Naive B cell (primary cell): Measurements from ENCODE around the gene B3GAT2. TPM values are rescaled to one million over a fixed set of nuclear protein-coding genes. Genes with fewer than 3 reads are reported as not detected.

ENCODE experiments used
- ATAC-seq, 2 donors: fragments of 150-1000 bp; cut with Tn5 transposase; 2 replicates each; pipeline ENCODE4 v1.10.0; 2021; ENCODE audit warnings: low read depth in 2 of 2, mild to moderate bottlenecking in 2 of 2, moderate library complexity in 2 of 2
- DNase-seq: peaks from one replicate; pipeline ENCODE4 v3.0.0; 2022
- H3K27ac Mint-ChIP-seq, 6 donors: one replicate each; pipeline ENCODE4 v1.8.0; 2020 to 2022; ENCODE audit warnings: mild to moderate bottlenecking in 6 of 6, mixed read lengths in 6 of 6, moderate library complexity in 5 of 6, inconsistent platforms in 2 of 6
- H3K27me3 Mint-ChIP-seq, 3 donors: one replicate each; pipeline ENCODE4 v1.8.0; 2021 to 2022; ENCODE audit warnings: mixed read lengths in 3 of 3, mild to moderate bottlenecking in 1 of 3
- H3K36me3 Mint-ChIP-seq, 2 donors: one replicate each; pipeline ENCODE4 v1.8.0; 2020 to 2022; ENCODE audit warnings: mixed read lengths in 2 of 2, inconsistent platforms in 1 of 2, mild to moderate bottlenecking in 1 of 2
- H3K4me1 Mint-ChIP-seq, 3 donors: one replicate each; pipeline ENCODE4 v1.8.0; 2020 to 2022; ENCODE audit warnings: mixed read lengths in 3 of 3, inconsistent platforms in 1 of 3, mild to moderate bottlenecking in 1 of 3, moderate library complexity in 1 of 3
- H3K4me3 Mint-ChIP-seq, 8 donors: one replicate each; pipeline ENCODE4 v1.8.0; 2020 to 2022; ENCODE audit warnings: mild to moderate bottlenecking in 8 of 8, mixed read lengths in 8 of 8, moderate library complexity in 8 of 8, inconsistent platforms in 2 of 8
- H3K9me3 Mint-ChIP-seq, 7 donors: one replicate each; pipeline ENCODE4 v1.8.0; 2020 to 2022; ENCODE audit warnings: mixed read lengths in 7 of 7, mild to moderate bottlenecking in 5 of 7, inconsistent platforms in 2 of 7, moderate library complexity in 1 of 7
- polyA plus RNA-seq, 6 donors: library from polyadenylated mRNA; unstranded; fragments of 300-500 nt; fragmentation: Illumina TruSeq; gene quantifications; one replicate each; pipeline ENCODE4 v1.2.3, GENCODE V29; 2021; ENCODE audit warnings: low read depth in 6 of 6

B3GAT2 gene
- polyA plus RNA-seq, 6 donors from 2014 or later: 0.07 to 0.93 (median 0.21) TPM

DNA sequence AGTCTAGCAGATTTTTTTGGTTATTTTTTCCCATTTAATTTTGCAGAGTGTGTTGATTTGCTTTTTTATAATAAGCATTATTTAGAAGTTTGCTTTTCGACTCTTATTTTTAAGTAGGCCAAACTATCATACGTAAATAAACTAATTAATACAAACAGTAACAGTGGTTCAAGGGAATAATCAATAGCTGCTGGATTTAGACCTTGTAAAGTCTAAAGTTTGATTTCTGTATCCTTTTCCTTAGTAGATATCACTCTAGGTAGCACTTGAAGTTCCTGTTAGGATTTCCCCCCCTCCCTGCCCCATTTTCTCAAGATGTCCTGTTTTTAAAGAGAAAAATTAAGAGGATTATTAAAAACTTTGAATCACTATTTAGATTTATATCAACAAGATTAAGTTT is 136.1 kb downstream of the B3GAT2 start:
- peaks cover 6 to 18% (median 10%) of the 10 kb centered on the region in 7 donors for H3K9me3 Mint-ChIP-seq
- DNase-seq: no peak
- peaks cover 11 to 17% of the 10 kb centered on the region in 2 donors for H3K36me3 Mint-ChIP-seq
- no peaks in the 10 kb centered on the region for H3K27me3 Mint-ChIP-seq
- ATAC-seq: no peak
- H3K27ac Mint-ChIP-seq: no peak overlapping the region
- peaks cover 10 to 15% (median 11%) of the 10 kb centered on the region in 3 donors for H3K4me1 Mint-ChIP-seq
- no peak overlapping the region for H3K4me3 Mint-ChIP-seq

DNA sequence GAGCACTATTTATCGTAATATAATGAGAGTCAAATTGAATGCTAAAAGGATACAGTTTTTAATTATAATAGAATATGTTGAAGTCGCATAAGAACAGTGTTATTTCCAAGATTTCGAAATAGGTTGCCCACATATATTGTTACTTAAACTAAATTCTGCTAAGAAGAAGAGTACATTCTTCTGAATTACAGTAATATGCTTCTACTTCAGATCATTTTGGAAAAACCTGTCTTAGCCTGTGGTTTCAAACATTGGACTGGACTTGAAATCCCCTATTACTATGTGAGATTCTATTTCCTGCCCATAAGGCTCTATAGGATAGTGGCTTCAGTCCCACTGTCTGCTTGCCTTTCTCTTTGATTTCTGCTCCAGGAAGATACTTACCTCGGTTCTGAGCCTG is 137.2 kb downstream of the B3GAT2 start:
- Mint-ChIP-seq H3K4me3 (no peak overlapping the region), H3K27me3 (no peaks in the 10 kb centered on the region), H3K4me1 (peaks cover 10 to 15% (median 11%) of the 10 kb centered on the region in 3 donors), H3K36me3 (peaks cover 11 to 17% of the 10 kb centered on the region in 2 donors), H3K9me3 (peaks cover 6 to 18% (median 10%) of the 10 kb centered on the region in 7 donors), H3K27ac (no peak overlapping the region)
- DNase-seq (no peak), ATAC-seq (no peak)

DNA sequence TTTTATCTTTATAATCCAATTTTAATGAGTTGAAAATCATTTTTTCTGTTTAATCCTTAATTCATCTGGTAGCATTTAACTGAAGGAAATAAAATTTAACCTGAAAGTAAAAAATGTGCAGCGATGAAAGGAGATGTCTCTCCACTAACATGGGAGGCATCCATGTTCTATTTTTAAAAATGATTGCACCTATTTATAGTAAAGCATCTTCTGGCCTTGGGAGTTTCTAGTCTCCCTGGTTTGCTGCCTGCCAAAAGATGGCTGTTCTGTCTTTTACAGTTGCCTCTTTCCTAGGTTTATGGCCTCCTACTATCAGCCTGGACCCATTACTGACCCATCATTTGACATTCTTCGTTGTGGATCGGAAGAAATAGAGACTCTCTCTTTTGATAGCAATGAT is 143.0 kb downstream of the B3GAT2 start:
- no peaks in the 10 kb centered on the region for H3K9me3 Mint-ChIP-seq
- no peak overlapping the region for H3K27ac Mint-ChIP-seq
- no peak overlapping the region for H3K4me3 Mint-ChIP-seq
- peaks cover 0 to 11% of the 10 kb centered on the region in 2 donors for H3K36me3 Mint-ChIP-seq
- no peak for ATAC-seq
- DNase-seq: no peak
- no peaks in the 10 kb centered on the region for H3K27me3 Mint-ChIP-seq
- H3K4me1 Mint-ChIP-seq: no peaks in the 10 kb centered on the region

DNA sequence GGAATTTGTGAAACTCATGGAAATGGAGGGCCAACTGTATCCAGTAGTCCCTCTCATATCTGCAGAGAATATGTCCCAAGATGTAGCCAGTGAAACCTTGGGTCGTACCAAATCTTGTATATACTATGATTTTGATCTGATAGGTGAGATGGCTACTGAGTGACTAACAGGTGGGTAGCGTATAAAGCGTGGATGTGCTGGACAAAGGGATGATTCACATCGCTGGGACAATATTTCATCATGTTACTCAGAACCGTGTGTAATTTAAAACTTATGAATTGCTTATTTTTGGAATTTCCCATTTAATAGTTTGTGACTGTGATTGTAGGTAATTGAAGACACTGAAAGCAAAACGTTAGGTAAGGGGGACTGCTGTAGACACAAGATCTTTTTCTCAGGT is 145.1 kb downstream of the B3GAT2 start:
- Mint-ChIP-seq H3K4me1 (no peaks in the 10 kb centered on the region), H3K27me3 (no peaks in the 10 kb centered on the region), H3K36me3 (peaks cover 0 to 15% of the 10 kb centered on the region in 2 donors), H3K4me3 (no peak overlapping the region), H3K27ac (no peak overlapping the region), H3K9me3 (no peaks in the 10 kb centered on the region)
- ATAC-seq (no peak), DNase-seq (no peak)
